NCI-H748 (cell line): ENCODE measurements around the gene TTC33.
"Not testable (repeated sequence)": the region's sequence is repeated elsewhere in the genome, so short reads cannot be mapped to it uniquely, and the experiment has no call there.

Experiments
- DNase-seq: peaks from one replicate; lab custom pipeline; 2025; ENCODE audit not compliant: unreplicated experiment; lab: John Stamatoyannopoulos, UW

Gene TTC33

DNA sequence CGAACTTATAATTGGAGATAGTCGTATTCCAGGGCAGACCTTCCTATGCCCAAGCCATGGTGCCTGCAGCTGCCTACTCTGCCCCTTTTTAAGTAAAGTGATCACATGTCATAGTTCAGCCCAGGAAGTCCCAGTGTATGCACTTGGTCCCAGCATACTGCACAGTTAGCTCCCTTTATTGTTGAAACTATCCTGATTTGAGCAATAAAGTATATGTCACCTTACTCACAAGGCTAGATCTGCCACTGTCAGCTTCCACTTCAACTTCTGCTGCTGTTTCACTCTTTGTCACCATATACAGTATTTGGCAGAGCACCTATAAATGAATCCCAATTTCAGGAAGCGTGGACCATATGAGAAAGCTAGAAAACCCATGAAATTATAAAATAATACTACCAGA lies 179.8 kb downstream of the TTC33 start:
- DNase-seq, result no peak

DNA sequence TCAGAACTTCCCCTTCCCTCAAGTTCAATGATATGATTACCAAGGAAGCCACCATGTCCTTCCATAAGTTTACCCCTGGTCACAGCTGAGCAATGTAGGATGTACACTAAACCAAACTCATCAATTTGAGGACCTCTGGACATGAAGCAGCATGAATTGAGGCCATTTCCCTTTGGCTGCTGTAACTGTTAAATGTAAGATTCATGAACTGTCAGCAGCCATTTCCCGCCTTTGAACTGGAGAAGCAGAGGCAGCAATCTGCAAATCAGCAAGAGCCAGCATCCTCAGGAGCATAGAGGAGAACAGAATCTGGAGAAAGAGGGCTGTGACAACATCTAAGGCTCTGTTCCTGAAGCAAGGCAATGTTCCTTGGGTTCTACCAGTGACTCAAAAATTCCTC lies 180.3 kb downstream of the TTC33 start:
- DNase-seq, result no peak

DNA sequence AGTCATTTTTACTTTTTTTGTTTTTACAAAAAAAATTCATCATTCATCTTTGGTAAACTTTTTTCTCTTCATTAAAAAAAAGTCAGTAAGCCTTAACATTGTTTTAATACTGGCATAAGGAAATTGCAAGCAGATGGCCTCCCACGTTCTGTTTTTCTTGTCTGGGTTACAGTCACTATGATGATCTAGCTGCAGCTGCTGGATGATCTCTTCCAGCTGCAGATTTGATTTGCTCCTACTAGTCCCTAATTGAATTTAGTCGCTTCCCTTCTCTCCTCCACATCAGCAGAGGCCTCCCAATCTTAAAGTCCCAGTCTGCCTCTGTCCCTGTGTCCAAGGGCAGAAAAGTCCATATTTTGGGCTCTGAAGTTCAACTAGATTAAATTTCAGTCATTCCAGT lies 182.8 kb downstream of the TTC33 start:
- no peak for DNase-seq

- DNase-seq, result no peak
Measured at GRCh38 chr5:40572391-40572790, 183.4 kb downstream of the TTC33 start.

DNA sequence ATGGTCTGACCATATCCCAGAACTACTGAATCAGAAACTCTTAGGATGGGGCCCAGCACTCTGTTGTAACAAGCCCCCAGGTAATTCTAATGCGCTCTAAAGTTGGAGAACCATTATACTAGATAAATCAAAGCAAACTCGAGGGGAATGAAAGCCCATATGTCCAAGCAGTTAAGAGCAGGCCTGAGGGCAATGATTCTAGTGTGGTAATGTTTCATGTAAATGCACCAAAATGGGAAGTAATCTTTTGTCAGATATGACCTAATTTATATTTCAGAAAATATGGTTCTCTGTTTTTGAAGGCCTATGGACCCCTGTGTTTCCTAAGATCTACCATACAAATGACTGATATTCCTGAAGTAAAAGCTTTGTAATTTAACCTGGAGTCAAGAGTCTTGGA lies 184.0 kb downstream of the TTC33 start:
- no peak for DNase-seq

- DNase-seq, result no peak
Measured at GRCh38 chr5:40570408-40571129, 185.2 kb downstream of the TTC33 start.

- DNase-seq, result no peak
Measured at GRCh38 chr5:40569546-40570270, 186.1 kb downstream of the TTC33 start.

- DNase-seq, result peak; percentile 48
Measured at GRCh38 chr5:40568548-40568947, 187.2 kb downstream of the TTC33 start.

DNA sequence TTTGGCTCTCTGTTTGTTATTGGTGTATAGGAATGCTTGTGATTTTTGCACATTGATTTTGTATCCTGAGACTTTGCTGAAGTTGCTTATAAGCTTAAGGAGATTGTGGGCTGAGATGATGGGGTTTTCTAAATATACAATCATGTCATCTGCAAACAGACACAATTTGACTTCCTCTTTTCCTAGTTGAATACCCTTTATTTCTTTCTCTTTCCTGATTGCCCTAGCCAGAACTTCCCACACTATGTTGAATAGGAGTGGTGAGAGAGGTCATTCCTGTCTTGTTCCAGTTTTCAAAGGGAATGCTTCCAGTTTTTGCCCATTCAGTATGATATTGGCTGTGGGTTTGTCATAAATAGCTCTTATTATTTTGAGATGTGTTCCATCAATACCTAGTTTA lies 192.6 kb downstream of the TTC33 start:
- DNase-seq, result not testable (repeated sequence)

- no peak for DNase-seq
Measured at GRCh38 chr5:40560474-40561110, 195.2 kb downstream of the TTC33 start.

GRCh38 chr5:40559306-40559705 lies 196.5 kb downstream of the TTC33 start:
- no peak for DNase-seq

- peak; percentile 66 for DNase-seq
Measured at GRCh38 chr5:40557501-40557900, 198.3 kb downstream of the TTC33 start.

DNA sequence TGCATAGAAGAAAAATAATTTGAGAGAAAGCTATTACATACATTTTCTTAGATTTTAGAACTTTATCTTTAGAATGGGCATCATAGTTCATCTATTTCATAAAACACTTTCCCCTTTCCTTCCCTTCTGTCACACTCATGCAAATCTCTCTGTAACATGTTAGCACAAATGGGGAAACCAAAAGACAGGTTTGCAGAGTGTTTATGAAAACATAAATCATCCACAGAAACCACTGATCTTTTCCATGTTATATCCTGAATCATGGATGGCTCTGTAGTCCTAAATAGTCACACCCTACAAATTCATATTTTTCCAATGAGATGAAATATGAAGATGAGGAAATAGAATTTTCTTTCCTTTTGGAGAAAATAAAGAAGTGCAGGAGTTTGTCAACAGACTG lies 198.9 kb downstream of the TTC33 start:
- DNase-seq, result no peak

DNA sequence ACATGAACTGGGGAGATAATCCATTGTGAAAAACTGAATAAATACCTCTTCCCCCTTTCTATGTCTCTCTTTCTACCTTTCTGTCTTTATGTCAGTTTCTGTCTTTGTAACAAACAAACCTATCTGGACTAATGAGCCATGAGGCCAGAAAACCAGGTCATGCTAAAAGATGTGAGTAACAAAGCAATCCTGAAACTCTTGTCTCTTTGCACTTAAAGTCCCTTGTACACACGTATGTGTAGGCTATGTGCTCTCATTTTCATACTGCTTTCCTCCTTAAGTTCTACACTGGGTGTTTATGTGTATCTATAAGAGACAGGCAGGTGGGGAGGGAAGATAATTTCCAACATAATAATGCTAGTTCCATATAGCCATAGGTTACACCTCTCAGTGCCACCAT lies 199.9 kb downstream of the TTC33 start:
- no peak for DNase-seq

DNA sequence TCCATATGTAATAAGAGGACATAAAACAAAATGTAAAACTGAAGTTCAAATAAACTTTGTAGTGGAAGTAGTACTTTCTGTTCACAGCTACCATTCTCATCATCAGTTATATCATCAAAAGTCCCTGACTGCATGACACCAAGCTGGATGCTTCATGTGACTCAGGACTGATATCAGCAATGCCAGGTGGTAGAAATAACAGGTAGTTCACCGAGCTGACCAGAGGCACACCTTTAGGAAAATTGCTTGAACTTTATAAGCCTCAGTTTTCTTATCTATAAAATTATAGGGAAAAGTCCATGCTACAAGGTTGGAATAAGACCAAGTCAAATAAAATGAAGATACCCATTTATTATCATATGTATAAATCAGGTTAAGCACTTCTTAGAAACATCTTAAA lies 200.9 kb downstream of the TTC33 start:
- DNase-seq, result no peak

- peak; percentile 37 for DNase-seq
Measured at GRCh38 chr5:40554054-40554453, 201.7 kb downstream of the TTC33 start.

DNA sequence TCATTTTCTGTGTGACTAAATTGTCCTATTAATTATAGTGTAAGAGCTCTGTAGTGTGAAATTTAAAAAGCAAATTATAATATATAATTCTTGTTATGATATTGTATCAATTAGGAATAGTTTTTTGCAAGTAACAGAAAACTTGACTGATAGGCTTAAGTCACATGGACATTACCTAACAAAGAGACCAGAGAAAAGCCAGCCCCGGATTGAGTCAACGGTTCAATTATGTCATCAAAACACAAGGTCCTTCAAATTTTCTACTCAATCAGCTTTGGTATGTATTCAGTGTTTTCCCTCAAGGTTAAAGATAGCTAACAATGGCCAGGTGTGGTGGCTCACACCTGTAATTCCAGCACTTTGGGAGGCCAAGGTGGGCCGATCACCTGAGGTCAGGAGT lies 202.8 kb downstream of the TTC33 start:
- no peak for DNase-seq

DNA sequence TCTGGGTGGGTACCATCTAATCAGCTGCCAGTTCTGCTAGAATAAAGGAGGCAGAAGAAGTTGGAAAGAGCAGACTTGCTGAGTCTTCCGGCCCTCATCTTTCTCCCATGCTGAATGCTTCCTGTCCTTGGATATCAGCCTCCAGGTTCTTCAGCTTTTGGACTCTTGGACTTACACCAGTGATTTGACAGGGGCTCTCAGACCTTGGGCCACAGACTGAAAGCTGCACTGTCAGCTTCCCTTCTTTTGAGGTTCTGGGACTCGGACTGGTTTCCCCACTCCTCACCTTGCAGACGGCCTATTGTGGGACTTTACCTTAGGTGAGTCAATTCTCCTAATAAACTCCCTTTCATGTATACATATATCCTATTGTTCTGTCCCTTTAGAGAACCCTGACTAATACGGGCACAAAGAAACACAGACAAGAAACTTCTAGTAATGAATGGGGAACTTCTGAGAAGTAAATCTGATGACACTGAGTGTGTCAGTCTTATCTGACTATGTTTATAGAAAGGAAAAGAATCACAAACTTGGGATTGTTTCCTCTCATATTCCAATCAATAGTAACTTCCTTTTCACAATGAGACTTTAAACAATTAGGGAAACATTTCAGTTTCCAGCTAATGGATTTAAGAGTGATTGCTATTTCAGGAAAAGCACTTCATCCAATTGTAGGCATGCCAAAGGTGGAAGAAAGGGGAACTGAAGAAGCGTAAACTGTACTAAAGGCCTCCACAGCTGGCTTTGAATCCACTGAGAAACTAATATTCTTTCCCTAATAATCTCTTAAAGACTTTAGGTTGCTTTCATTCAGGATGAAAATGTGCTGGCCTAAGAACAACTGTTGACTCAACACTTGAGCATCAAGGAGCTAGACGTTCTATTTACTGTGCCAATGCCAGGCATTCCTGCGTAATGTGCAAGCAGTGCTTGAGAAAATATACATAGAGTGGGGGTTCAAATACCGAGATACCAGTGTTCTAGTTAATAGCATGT lies 204.0 kb downstream of the TTC33 start:
- no peak for DNase-seq

- DNase-seq, result no peak
Measured at GRCh38 chr5:40550481-40550880, 205.3 kb downstream of the TTC33 start.

- DNase-seq, result no peak
Measured at GRCh38 chr5:40549616-40550015, 206.1 kb downstream of the TTC33 start.

- no peak for DNase-seq
Measured at GRCh38 chr5:40547994-40548575, 207.7 kb downstream of the TTC33 start.
